HL-60/S4 (cell line): ENCODE data around the gene POU6F2.

Experiments
- in situ Hi-C: fragments of 300-500 bp; cut with MboI; formaldehyde crosslinking; loops from 2 replicates; pipeline ENCODE4 v1.14.3; 2022; ENCODE audit warnings: low sequenced_read_pairs

Gene POU6F2

DNA sequence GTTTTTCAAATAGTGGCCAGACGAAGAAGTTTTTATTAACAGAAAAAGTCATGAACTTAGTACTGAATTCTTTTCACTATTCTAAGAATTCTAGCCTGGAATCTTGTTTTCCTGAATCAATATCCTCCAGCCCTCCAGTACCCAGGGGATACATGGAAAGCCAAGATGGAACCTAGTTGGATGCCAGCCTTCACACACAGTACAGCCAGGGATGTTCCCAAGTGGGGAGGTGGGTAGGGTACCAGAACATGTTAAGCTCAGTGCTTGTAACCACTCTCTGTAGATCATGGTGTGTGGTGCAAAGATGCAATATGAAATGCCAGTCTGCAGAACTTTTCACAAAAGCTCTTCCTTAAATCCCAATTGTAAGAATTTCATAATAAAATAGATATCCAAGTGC is 128.0 kb downstream of the POU6F2 start:
- in situ Hi-C loops = no loop called here

DNA sequence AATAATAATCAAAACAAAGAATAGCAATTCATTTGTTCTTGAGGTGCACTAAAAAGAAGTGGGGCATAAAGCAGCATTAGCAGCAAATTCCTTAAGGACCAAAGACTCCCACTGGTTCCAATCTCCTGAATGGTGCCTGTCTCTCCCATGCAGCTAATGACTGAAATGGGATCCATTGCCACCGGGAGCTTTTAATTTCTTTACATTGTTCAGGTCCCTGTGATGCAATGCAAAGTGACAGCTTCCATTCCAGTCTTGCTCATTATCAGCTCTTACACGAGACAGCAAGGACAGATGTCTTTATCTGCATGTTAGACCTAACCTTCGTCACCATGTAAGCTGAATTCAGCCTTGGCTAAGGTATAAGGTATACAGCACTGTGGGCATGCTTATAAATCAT is 148.1 kb downstream of the POU6F2 start:
- in situ Hi-C loops = no loop called here

DNA sequence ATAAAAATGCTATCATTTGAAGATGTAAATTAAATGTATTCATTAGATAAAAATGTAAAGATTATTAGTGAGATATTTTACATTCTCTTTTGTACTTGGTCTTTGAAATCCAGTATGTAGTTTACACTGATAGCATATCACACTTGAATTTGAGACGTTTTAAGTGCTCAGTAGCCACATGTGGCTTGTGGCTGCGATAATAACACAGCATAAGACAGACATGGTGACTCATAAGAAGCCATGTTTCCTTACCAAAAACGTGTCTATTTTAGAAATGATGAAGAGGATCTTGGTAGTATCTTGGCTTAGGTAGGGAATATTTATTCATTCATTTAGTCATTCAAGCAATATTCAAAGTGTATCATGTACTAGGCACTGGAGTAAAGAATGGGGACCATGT is 149.3 kb downstream of the POU6F2 start:
- in situ Hi-C loops = no loop called here

DNA sequence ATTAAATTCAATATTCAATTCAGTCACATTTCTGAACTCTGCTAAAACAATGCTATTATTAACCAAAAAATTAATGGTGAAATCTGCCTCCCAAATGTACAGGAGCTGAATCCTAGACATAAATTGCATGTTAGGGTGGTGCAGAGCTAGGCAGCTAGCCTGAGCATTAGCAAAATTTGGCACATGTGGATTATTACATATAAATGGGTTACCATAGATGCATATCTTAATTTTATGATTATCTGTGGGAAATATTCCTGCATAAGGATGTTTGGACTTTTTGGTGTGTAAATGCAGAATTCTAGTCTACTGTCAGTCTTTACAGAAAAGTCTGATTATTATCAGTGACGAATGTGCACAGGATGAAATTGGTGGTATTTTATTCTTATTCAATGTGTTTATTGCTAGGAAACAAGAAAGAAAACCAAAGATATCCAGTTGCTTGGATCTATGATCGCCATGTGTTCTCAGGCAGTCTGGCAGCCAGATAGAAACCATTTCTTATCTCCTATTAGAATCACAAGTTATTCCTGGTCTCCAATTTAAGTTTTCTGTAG is 150.7 kb downstream of the POU6F2 start:
- in situ Hi-C loops = no loop called here

DNA sequence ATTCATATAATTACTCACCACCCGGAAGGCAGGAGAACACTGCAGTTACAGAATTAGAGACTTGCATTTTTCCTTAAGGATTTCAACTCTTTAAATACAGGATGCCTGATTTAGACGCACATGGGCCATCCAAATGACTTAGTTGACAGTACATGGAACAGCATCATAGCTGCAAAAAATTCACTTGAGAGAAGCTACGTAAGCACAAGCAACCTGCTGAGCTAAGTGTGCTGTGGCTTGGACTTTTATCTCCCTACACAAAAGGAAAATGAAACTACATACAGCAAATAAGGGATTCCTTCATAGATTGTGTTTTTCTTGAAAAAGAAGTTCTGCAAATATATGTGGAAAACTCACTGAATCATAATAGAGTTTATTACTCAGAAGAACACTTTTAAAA is 152.6 kb downstream of the POU6F2 start:
- in situ Hi-C loops = no loop called here

DNA sequence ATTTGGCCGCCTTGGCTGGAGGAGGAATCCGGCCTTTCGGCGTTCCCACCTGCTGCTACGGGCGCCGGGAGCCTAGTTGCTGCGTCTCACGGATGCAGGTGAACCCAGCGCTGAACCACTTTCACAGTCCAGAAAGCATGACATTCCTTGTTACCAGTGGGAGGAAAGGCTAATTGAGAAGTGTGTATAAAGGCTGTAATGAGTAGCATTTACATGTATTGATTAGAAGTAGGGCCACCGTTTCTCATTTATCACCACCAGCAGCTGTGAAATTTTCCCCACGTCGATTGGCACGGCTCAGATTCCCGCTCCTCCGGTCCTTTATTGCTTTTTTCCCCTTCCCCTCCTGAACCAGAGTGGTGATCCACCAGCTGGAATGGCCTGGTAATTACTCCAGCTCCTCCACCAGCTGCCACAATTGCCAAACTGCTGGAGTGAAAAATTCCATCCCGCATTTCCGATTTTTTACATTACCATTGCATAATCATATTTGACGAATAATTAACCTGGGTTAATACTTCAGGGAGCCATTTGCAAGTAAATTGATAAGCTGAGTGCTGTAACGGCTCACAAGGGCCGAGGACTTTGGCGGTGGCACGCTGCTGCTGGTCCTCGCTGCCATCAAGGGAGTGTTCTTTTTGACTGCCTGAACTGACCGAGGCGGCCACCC is 153.3 kb downstream of the POU6F2 start:
- in situ Hi-C loops = no loop called here

DNA sequence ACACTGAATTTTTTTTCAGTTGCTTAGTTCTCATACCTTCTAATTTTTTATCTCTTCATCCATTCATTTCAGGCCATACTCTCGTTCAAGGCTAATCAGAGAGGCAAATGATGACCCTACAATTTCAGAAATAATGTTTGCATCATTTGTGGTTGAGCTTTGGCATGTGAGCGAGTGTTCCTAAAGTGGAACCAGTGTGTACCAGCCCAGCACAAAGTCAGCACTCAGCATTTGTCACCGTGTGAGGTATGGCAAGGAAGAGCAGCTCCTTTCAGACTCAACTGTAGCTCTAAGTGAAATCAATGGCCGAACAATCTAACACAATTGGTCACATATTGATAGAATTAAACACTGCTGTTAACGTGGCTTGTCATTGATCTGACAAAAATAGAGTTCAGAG is 154.6 kb downstream of the POU6F2 start:
- in situ Hi-C loops = no loop called here

DNA sequence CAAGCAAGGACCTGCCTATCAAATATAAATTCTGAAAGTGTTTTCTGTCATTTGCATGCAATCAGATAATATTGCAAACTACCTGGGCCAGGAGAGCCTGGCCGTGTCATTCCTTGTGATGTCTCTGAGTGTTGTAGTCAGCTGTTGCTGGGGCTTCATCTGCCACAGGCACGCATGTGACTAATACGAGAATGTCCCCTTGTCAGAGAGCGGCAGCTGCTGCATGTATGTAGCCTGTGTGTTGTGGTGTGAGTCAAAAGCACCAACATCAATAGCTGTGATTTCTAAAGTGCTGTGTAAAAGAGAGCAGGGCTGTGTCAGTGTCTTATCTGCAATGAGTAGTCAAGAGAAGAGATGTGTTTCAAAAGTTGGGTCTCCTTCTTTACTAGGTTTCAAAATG is 155.4 kb downstream of the POU6F2 start:
- in situ Hi-C loops = no loop called here

DNA sequence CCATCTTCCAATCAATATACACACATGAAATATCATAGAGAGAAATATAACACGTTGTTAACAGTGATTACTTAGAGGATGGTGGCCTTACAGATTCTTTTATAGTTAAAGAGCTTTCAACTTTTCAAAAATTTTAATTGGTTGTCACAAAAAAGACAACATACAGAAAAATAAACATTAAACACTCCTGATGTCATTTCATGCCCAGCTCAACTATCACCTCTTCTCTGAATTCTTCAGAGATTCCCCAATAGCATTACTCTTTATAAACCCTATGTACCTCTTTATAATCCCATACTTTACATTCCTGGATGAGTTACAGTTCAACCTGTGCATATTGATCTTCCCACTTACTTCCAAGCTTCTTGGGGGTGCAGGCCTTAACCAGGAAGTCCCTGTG is 159.8 kb downstream of the POU6F2 start:
- in situ Hi-C loops = no loop called here

DNA sequence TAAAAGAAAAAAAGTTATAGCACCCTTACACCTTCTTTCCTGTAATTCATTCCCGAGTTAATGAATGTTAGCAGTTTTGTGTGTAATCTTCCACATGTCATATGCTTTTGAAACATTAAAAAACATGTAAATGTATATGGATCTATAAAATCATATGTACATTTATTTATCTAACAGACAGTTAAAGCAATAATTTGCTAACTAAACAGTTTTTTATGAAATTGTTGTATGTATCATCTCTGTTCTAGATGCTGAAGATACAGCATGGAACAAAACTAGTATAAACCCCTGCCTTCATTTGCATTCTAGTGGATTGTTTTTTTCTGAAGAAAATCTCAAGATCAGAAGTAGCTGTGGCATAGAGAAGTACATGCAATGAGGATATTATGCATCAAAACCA is 165.0 kb downstream of the POU6F2 start:
- in situ Hi-C loops = no loop called here

DNA sequence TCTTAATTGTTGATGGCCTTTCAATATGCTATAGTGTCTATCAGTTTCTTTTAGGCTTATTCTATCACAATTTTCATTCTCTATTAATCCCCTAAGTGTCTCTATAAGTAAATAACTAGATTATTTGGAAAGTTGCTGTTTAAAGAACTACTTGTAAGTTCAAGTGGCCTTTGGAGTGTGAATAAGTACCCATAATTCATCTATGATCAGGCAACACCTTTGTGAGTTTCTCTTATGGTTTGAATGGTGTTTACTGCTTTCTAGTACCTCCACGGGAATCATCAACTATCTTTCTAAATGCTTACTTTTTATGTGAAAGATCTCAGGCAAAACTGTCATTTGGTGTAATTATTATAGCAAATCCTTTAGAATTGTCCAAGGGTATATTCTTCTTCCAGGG is 166.7 kb downstream of the POU6F2 start:
- in situ Hi-C loops = no loop called here

DNA sequence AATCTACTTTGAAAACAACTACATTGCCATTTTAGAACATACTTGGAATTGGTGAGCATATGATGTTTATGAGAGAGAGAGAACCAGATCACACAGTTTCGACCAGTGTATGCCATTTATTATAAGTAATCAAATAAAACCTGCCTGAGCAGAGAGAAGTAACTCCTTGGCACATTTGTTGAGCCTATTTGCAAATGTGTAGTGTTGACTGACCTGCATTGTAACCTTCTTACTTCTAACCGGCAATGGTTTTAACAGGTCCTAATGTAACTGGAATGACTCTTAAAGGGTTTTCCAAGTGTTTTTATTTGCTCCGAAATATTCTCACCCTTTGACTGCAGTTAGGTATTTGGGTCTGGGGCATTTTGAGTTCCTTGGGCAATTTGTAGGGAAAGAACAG is 167.6 kb downstream of the POU6F2 start:
- in situ Hi-C loops = no loop called here

DNA sequence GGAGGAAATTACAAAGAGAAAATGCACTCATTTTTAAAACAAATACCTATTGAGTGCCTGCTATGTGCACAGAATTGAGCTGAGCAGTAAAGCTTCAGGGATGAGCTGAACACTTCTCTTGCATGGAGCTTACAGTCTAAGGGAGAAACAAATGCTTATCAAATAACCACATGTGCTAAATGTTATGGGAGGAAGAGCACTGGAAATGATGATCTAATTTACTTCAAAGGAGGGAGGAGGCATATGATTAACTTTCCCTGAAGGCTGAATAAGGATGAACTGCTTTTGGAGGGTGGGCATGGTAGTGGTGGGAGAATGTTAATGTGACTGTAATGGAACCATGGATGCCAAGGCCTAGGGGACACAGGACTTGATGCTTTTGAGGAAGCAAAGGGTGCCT is 168.2 kb downstream of the POU6F2 start:
- in situ Hi-C loops = no loop called here

DNA sequence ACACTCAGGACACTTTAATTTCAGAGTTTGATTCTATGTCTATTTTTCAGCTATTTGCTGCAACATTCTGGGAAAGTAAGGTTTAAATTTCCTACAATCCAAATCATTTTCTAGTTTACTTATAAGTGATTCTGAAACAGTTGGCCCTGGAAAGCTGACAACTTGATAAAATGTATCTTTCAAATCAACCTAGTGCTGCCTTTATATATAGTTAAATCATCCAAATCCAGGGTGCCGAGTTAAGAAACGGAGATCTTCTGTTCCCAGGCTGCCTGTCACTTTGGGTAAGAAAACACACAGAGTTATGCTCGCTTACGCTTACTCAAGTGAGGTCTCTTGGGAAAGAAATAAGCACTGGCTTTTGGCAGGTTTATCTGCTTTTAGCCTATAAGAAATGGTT is 175.0 kb downstream of the POU6F2 start:
- in situ Hi-C loops = no loop called here

DNA sequence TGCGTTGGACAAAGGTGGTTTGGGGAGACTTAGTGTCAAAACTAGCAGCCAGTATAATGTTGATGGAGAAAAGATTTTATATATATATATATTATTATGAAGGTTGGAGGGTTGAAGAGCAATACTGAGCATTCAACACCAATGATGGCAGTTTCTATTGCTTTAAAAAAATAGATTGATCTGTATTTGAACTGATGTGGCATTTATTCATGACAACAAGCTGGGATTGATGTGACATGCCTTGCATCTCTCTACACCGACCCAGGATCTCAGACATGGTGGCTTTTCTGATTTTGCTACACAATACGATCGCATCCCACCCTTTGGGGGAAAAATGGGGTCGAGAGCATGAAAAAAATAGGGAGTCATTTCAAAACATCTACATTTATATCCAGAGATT is 175.4 kb downstream of the POU6F2 start:
- in situ Hi-C loops = no loop called here

DNA sequence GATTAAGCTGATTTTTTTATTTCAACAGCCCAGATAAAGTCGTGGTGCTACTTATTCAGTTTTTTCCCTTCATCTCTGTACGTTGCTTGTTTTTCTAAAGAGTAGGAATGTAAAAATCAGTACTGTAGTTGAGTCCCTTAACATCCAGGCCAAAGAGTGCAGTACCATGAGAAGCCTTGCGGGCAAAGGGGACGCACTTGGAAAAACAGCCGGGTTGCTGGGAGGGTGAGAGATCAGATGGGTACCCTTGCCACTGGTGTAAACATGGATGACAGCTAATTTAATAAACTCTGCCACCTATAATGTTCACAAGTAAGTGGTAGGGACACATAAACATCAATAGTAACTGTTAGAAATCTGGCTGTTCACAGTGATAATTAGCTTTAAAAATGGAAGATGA is 175.9 kb downstream of the POU6F2 start:
- in situ Hi-C loops = no loop called here

DNA sequence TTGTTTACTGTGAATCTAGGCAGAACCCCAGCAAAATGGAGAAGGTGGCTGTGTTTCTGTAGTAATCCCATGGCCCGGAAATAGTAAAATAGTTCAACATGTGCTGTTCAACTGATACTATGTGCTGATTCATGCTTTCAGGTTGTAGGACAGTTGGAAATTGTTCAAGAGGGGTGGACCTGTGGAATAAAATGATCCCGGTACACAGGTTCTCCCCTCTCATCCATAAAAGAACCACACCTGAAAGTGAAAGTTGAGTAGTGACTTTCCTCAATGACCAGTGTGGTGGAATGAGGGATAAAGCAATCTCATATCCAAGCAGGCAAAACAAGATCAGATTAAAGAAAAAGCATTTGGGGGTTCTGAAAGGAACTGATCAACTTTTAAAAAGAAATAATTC is 177.1 kb downstream of the POU6F2 start:
- in situ Hi-C loops = no loop called here

DNA sequence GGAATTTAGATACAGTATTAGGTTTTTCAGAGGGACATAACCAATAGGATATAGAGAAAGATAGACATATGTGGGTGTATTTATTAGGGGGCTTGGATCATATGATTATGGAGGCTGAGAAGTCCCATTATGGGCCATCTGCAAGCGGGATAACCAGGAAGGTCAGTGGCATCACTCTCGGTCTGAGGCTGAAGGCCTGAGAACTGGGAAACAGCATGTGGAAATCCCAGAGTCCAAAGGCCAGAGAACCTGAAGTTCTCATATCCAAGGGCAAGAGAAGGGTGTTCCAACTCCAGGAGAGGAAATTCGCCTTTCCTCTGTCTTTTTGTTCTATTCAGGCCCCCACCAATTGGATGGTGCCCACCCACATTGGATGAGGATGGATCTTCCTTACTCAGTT is 180.7 kb downstream of the POU6F2 start:
- in situ Hi-C loops = no loop called here

DNA sequence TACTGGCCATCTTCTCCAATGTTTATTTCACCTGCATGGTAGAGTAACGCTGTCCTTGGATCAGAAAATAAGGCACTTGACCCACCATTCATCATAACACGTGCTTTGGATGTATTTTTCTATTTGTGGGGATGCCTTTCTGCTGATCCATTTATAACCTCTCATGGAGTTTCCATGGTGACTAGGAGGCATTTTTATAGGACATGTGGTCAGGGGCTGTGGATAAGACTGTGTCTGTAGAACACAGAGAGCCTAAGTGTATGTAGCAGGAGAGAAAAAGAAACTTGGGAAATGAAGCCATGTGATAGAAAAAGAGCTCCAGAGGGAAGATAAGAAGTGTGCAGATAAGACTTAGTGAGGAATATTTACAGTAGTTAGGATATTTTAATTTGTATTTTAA is 184.2 kb downstream of the POU6F2 start:
- in situ Hi-C loops = no loop called here

DNA sequence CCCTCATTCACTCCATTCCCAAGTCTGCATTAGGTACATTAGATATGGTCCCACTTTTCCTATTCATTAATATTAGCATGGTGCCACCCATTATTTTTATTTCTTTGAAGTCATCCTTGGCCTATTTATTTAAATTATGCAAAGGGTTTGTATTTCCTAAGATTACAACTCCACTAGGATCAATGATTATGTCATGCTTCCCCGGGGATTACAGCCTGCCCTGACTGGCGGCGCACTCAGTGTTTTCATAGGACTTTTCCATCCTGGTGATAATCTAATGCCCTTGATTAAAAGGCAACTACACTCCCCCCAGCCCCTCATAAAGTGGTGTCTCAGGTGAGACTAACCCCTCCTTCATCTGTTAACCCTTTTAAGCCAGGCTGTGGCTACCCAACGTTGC is 187.2 kb downstream of the POU6F2 start:
- in situ Hi-C loops = no loop called here

DNA sequence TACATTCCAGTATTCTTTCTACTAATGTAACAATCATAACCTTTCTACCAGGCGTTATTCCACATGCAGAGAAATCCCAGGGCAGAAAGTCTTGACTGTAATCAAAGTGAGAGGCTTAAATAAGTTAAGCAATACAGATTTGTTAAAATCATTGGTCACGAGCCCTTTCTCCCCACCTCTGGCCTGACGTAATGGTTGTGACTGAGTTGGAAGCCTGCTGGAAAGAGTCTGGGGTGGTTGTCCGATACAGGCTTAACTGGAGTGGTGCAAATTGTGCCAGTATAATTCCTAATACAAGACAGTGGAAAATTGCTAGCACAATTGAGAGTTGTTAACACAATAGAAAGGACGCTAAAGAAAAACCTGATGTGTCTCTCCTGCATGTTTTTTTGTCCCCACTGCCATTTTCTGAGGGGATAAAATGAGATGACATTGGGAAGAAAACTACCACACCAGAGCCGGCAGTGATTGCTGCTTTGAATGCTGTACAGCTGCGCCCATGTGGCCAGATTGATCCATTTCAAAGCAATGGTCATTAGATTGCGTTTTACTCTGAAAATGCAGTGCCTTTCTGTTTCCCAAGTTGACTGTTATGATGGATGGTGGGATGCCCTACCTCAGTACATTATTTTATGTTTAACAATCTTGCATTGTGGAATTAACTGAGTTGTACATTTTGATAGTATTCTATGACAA is 190.8 kb downstream of the POU6F2 start:
- in situ Hi-C loops = no loop called here

DNA sequence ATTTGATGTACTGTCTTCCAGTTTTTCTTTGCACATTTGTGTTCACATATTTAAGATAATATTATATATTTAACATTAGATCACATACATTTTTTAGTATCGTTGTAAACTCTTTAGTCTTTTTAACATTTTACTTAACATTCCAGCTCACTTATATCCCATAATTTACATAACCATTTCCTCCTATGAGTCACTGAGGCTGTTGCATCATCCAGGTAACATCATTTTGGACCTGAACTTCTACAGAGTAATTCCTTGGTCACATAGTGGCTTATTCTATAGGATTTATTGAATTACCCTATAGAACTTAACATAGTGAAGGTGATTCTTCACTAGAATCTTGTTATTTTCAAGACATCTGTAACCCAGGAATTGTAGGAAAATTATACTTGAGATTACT is 194.4 kb downstream of the POU6F2 start:
- in situ Hi-C loops = no loop called here

DNA sequence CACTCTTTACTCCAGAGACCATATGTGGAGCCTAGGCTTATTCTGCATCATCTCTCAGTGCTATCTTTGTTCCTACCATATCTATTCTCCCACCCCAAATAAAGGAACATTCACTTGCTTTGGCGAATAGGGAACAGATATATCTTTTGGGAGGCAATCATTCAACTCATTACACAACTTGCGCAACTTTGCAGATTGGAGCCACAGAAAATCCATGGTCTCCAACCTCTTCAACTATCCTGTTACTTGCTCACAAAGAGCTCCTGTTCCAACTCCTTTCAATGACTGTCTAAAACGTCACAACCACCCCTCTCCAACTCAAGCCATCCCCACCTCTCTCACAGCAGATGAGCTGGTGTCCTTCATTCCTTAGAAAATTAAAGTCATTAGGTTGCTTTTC is 203.7 kb downstream of the POU6F2 start:
- in situ Hi-C loops = no loop called here
